CD4-positive, alpha-beta T cell treated with Interleukin-17A for 4 hours (primary cell): ENCODE data around the gene UQCRH.
"Not testable (repeated sequence)": the region's sequence is repeated elsewhere in the genome, so short reads cannot be mapped to it uniquely, and the experiment has no call there.

Experiments used
- DNase-seq: peaks from one replicate; pipeline ENCODE4 v3.0.0-alpha.2; 2020; ENCODE audit warnings: mixed read lengths

Gene UQCRH

GRCh38 chr1:46334030-46334384 is 30.5 kb downstream of the UQCRH start:
- DNase-seq = no peak

GRCh38 chr1:46335081-46335480 is 31.6 kb downstream of the UQCRH start:
- DNase-seq = no peak

- not testable (repeated sequence) for DNase-seq
Observed at GRCh38 chr1:46337409-46337808, 33.9 kb downstream of the UQCRH start.

- peak; percentile 86 for DNase-seq
Observed at GRCh38 chr1:46340404-46341221, 37.1 kb downstream of the UQCRH start, which contains the start of gene NSUN4. Gene NSUN4 (plus strand): TSS chr1:46340807. CDS start chr1:46340827, 20 bp downstream.

GRCh38 chr1:46341222-46342083 is 38.0 kb downstream of the UQCRH start:
- peak; percentile 3 for DNase-seq

GRCh38 chr1:46342084-46342656 is 38.7 kb downstream of the UQCRH start:
- DNase-seq = peak; percentile 3

GRCh38 chr1:46342677-46343350 is 39.3 kb downstream of the UQCRH start:
- no peak for DNase-seq

GRCh38 chr1:46343351-46343695 is 39.8 kb downstream of the UQCRH start:
- DNase-seq = no peak

- DNase-seq = no peak
Observed at GRCh38 chr1:46343705-46344104, 40.2 kb downstream of the UQCRH start.

- DNase-seq = no peak
Observed at GRCh38 chr1:46344481-46344880, 41.0 kb downstream of the UQCRH start.

- DNase-seq = no peak
Observed at GRCh38 chr1:46345281-46345680, 41.8 kb downstream of the UQCRH start.

- no peak for DNase-seq
Observed at GRCh38 chr1:46352363-46352762, 48.9 kb downstream of the UQCRH start.

GRCh38 chr1:46355920-46356319 is 52.4 kb downstream of the UQCRH start:
- DNase-seq = not testable (repeated sequence)

- DNase-seq = no peak
Observed at GRCh38 chr1:46362158-46362557, 58.7 kb downstream of the UQCRH start.

- DNase-seq = no peak
Observed at GRCh38 chr1:46363121-46363520, 59.6 kb downstream of the UQCRH start.

- no peak for DNase-seq
Observed at GRCh38 chr1:46364612-46365011, 61.1 kb downstream of the UQCRH start.

GRCh38 chr1:46365796-46366195 is 62.3 kb downstream of the UQCRH start:
- not testable (repeated sequence) for DNase-seq
